Thyroid gland (tissue), 4 donors: ENCODE data around the gene METRNL. TPM values are rescaled to one million over a fixed set of nuclear protein-coding genes. Genes with fewer than 3 reads are reported as not detected.

ENCODE experiments used
- DNase-seq, 2 donors: peaks; one replicate each; pipeline ENCODE4 v3.0.0-alpha.2; 2019
- H3K27ac ChIP-seq, 3 donors: fragments of 200-600 bp; sonication (generic); 1 replicate in 2 of 3; 2 replicates in 1 of 3; pipeline ENCODE4 v1.5.1; 2016 to 2019; ENCODE audit warnings: mild to moderate bottlenecking in 1 of 3, moderate library complexity in 1 of 3
- H3K27me3 ChIP-seq: fragments of 200-600 bp; sonication (generic); one replicate; pipeline ENCODE4 v1.5.1; 2019
- H3K36me3 ChIP-seq, 2 donors: fragments of 200-600 bp; sonication (generic); one replicate each; pipeline ENCODE4 v1.5.1; 2016 to 2019
- H3K4me1 ChIP-seq, 2 donors: fragments of 200-600 bp; sonication (generic); one replicate each; pipeline ENCODE4 v1.5.1; 2017 to 2019
- H3K4me3 ChIP-seq, 3 donors: fragments of 200-600 bp; sonication (generic); replicated peaks in 1 of 3; 1 replicate in 2 of 3; 2 replicates in 1 of 3; pipeline ENCODE4 v1.5.1; 2016; ENCODE audit warnings: mild to moderate bottlenecking in 1 of 3
- H3K9me3 ChIP-seq: fragments of 200-600 bp; sonication (generic); one replicate; pipeline ENCODE4 v1.5.1; 2017
- CTCF ChIP-seq, 6 experiments: fragments of 200-600 bp in 3 of 6; fragments of 450-650 bp in 3 of 6; sonication (generic) in 3 of 6; IDR thresholded peaks; one replicate each; pipeline ENCODE4 v1.5.1; 2016 to 2019; ENCODE audit warnings: antibody characterized with exemption in 6 of 6, mild to moderate bottlenecking in 2 of 6, inconsistent platforms in 1 of 6, moderate library complexity in 1 of 6
- POLR2A ChIP-seq, 2 donors: fragments of 450-650 bp; IDR thresholded peaks; one replicate each; pipeline ENCODE4 v1.6.1; 2017; ENCODE audit warnings: antibody characterized with exemption in 2 of 2, mild to moderate bottlenecking in 2 of 2, moderate library complexity in 1 of 2
- WGBS, 2 donors: methylation state at CpG; one replicate each; pipeline ENCODE4 v1.1.5; 2017; 5-methylcytosine and 5-hydroxymethylcytosine counted together
- intact Hi-C: fragments of 100-400 bp; cut with DNase I; formaldehyde crosslinking; loops from one replicate; pipeline ENCODE4 v1.15.1; 2023
- total RNA-seq, 4 donors: library from RNA; depleted of rRNA; stranded (reverse); fragments of >200 nt; gene quantifications; one replicate each; pipeline ENCODE4 v1.2.3, GENCODE V29; 2016

The METRNL gene
- total RNA-seq, 4 donors from 2014 or later = 57.5 to 89.7 (median 73.3) TPM

GRCh38 chr17:83127431-83128160, 48.2 kb downstream of the METRNL start:
- H3K4me3 ChIP-seq = no peak overlapping the region
- H3K27me3 ChIP-seq = no peaks in the 10 kb centered on the region
- 87 to 89% methylated on average over 12 to 13 of the region's 16 CpGs for WGBS, 2 donors
- TF ChIP-seq POLR2A (IDR thresholded peaks at IDR 0.05) (no peak), CTCF (IDR thresholded peaks at IDR 0.05) (no peak)
- no peaks in the 10 kb centered on the region for H3K36me3 ChIP-seq
- H3K27ac ChIP-seq = no peak overlapping the region
- no peaks in the 10 kb centered on the region for H3K4me1 ChIP-seq
- DNase-seq = no peak
- H3K9me3 ChIP-seq = no peaks in the 10 kb centered on the region
- intact Hi-C loops = no loop called here

GRCh38 chr17:83128306-83129240, 49.2 kb downstream of the METRNL start:
- no peaks in the 10 kb centered on the region for H3K9me3 ChIP-seq
- 86 to 92% methylated on average over 27 to 29 of the region's 32 CpGs for WGBS, 2 donors
- no peaks in the 10 kb centered on the region for H3K4me1 ChIP-seq
- no peak for DNase-seq
- no peaks in the 10 kb centered on the region for H3K27me3 ChIP-seq
- TF ChIP-seq POLR2A (IDR thresholded peaks at IDR 0.05) (no peak), CTCF (IDR thresholded peaks at IDR 0.05) (no peak)
- intact Hi-C loops = no loop called here
- no peaks in the 10 kb centered on the region for H3K36me3 ChIP-seq
- H3K27ac ChIP-seq = no peak overlapping the region
- H3K4me3 ChIP-seq = no peak overlapping the region

DNA sequence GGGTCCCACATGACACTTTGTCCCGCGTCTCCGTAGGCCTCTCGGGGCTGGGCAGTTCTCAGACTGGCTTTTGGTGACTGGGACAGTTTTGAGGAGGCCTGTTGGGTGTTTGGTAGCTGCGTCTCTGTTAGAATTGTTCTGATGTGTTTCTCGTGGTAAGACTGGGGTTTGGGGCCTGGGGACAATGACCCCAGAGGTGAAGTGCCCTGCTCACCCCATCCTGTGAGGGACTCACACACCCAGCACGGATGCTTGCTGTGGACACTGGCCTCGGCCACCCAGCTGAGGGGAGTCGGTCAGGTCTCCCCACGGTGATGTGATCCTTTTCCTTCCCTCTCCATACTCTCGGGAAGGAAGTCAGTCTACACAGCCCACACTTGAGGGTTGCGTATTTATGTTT, 50.3 kb downstream of the METRNL start:
- intact Hi-C loops = no loop called here
- no peak for TF ChIP-seq POLR2A (IDR thresholded peaks at IDR 0.05)
- no peak for TF ChIP-seq CTCF (IDR thresholded peaks at IDR 0.05)
- no peak for DNase-seq

GRCh38 chr17:83131401-83132011, 52.1 kb downstream of the METRNL start:
- H3K4me3 ChIP-seq = no peak overlapping the region
- WGBS, 2 donors = 94 to 97% methylated on average over 13 to 14 of the region's 14 CpGs
- H3K27me3 ChIP-seq = no peaks in the 10 kb centered on the region
- H3K9me3 ChIP-seq = no peaks in the 10 kb centered on the region
- H3K27ac ChIP-seq = no peak overlapping the region
- H3K36me3 ChIP-seq = no peaks in the 10 kb centered on the region
- intact Hi-C loops = no loop called here
- TF ChIP-seq CTCF (IDR thresholded peaks at IDR 0.05) (no peak), POLR2A (IDR thresholded peaks at IDR 0.05) (no peak)
- no peak for DNase-seq
- peaks cover 0 to 14% of the 10 kb centered on the region in 2 donors for H3K4me1 ChIP-seq

More for the DNA sequence above, 50.3 kb downstream of the METRNL start:
- H3K9me3 ChIP-seq = no peaks in the 10 kb centered on the region
- H3K36me3 ChIP-seq = no peaks in the 10 kb centered on the region
- H3K4me1 ChIP-seq = no peaks in the 10 kb centered on the region
- WGBS, 2 donors = 92 to 97% methylated on average over 12 of the region's 12 CpGs
- no peak overlapping the region for H3K27ac ChIP-seq
- no peak overlapping the region for H3K4me3 ChIP-seq
- no peaks in the 10 kb centered on the region for H3K27me3 ChIP-seq
